Liver (tissue), 9 donors: ENCODE measurements around the gene DAB1. TPM values are rescaled to one million over a fixed set of nuclear protein-coding genes. Genes with fewer than 3 reads are reported as not detected.
A peak's percentile ranks its signal among the peaks of the same experiment; 100 is the strongest.

ENCODE experiments used
- DNase-seq: peaks from one replicate; pipeline ENCODE4 v3.0.0-alpha.2; 2017; ENCODE audit warnings: low spot score
- H3K27ac ChIP-seq, 2 donors: one replicate each; pipeline ENCODE4 v1.7.0; 2013; ENCODE audit warnings: inconsistent platforms in 2 of 2, low read length in 2 of 2, control low read depth in 1 of 2, low read depth in 1 of 2, mild to moderate bottlenecking in 1 of 2
- H3K27me3 ChIP-seq, 4 donors: one replicate each; pipeline versions ENCODE4 v1.6.1 to v1.7.0; 2013; ENCODE audit warnings: low read length in 3 of 4, inconsistent platforms in 1 of 4, mild to moderate bottlenecking in 1 of 4, moderate library complexity in 1 of 4; ENCODE audit not compliant: control insufficient read depth in 4 of 4, insufficient read depth in 4 of 4
- H3K36me3 ChIP-seq, 4 donors: one replicate each; pipeline versions ENCODE4 v1.6.1 to v1.7.0; 2013; ENCODE audit warnings: low read length in 3 of 4, mild to moderate bottlenecking in 3 of 4, low read depth in 1 of 4, moderate library complexity in 1 of 4; ENCODE audit not compliant: control insufficient read depth in 4 of 4, insufficient read depth in 3 of 4
- H3K4me1 ChIP-seq, 4 donors: one replicate each; pipeline versions ENCODE4 v1.6.1 to v1.7.0; 2013; ENCODE audit warnings: low read length in 3 of 4, mild to moderate bottlenecking in 3 of 4, moderate library complexity in 1 of 4; ENCODE audit not compliant: control insufficient read depth in 4 of 4, insufficient read depth in 4 of 4
- H3K4me3 ChIP-seq, 3 donors: one replicate each; pipeline versions ENCODE4 v1.6.1 to v1.7.0; 2013; ENCODE audit warnings: low read length in 3 of 3, control low read depth in 1 of 3, low read depth in 1 of 3, mild to moderate bottlenecking in 1 of 3
- H3K9ac ChIP-seq, 2 donors: one replicate each; pipeline ENCODE4 v1.7.0; 2013; ENCODE audit warnings: low read length in 2 of 2, mild to moderate bottlenecking in 2 of 2, moderate library complexity in 2 of 2, control low read depth in 1 of 2, low read depth in 1 of 2
- H3K9me3 ChIP-seq, 4 donors: one replicate each; pipeline versions ENCODE4 v1.6.1 to v1.7.0; 2013; ENCODE audit warnings: low read length in 3 of 4; ENCODE audit not compliant: control insufficient read depth in 4 of 4
- ATF3 ChIP-seq: IDR thresholded peaks from 2 replicates; pipeline ENCODE4 v1.6.1; 2016; ENCODE audit warnings: antibody characterized with exemption
- EGR1 ChIP-seq, 2 donors: IDR thresholded peaks; 2 replicates each; pipeline ENCODE4 v1.6.1; 2016 to 2018; ENCODE audit warnings: antibody characterized with exemption in 2 of 2, low read depth in 2 of 2
- GABPA ChIP-seq, 2 donors: IDR thresholded peaks in 1 of 2; conservative IDR thresholded peaks in 1 of 2; 2 replicates each; pipeline ENCODE4 v1.6.1; 2016; ENCODE audit warnings: antibody characterized with exemption in 2 of 2, mild to moderate bottlenecking in 1 of 2, moderate library complexity in 1 of 2
- HNF4A ChIP-seq, 2 donors: conservative IDR thresholded peaks; 2 replicates each; pipeline ENCODE4 v1.6.1; 2016; ENCODE audit warnings: antibody characterized with exemption in 2 of 2, mild to moderate bottlenecking in 2 of 2
- HNF4G ChIP-seq: IDR thresholded peaks from 2 replicates; pipeline ENCODE4 v1.6.1; 2016; ENCODE audit warnings: antibody characterized with exemption
- NR2F2 ChIP-seq: IDR thresholded peaks from 2 replicates; pipeline ENCODE4 v1.6.1; 2016; ENCODE audit warnings: antibody characterized with exemption
- RAD21 ChIP-seq, 2 donors: IDR thresholded peaks; 2 replicates each; pipeline ENCODE4 v1.6.1; 2016; ENCODE audit warnings: antibody characterized with exemption in 2 of 2, mild to moderate bottlenecking in 2 of 2
- RXRA ChIP-seq, 2 donors: IDR thresholded peaks; 2 replicates each; pipeline ENCODE4 v1.6.1; 2017 to 2018; ENCODE audit warnings: antibody characterized with exemption in 2 of 2, mild to moderate bottlenecking in 1 of 2
- SP1 ChIP-seq: IDR thresholded peaks from 2 replicates; pipeline ENCODE4 v1.6.1; 2018; ENCODE audit warnings: antibody characterized with exemption, mild to moderate bottlenecking
- YY1 ChIP-seq: IDR thresholded peaks from 2 replicates; pipeline ENCODE4 v1.6.1; 2016; ENCODE audit warnings: antibody characterized with exemption, mild to moderate bottlenecking
- ZBTB33 ChIP-seq: IDR thresholded peaks from 2 replicates; pipeline ENCODE4 v1.6.1; 2016; ENCODE audit warnings: antibody characterized with exemption
- WGBS: extraction: QIAGEN DNeasy Blood & Tissue Kit; methylation state at CpG from one replicate; pipeline ENCODE4 v1.1.7; 2013; 5-methylcytosine and 5-hydroxymethylcytosine counted together
- polyA plus RNA-seq, 2 donors: library from polyadenylated mRNA; stranded (reverse) in 1 of 2; unstranded in 1 of 2; fragments of 200-250 nt in 1 of 2; fragments of >200 nt in 1 of 2; fragmentation: Nextera tagmentation in 1 of 2; extraction: Ambion mirVana in 1 of 2; gene quantifications; one replicate each; pipeline versions ENCODE4 v1.2.1 to v1.2.3, GENCODE V29; 2013 to 2015
- total RNA-seq, 2 donors: library from RNA; depleted of rRNA; stranded (reverse); fragments of >200 nt; gene quantifications; one replicate each; pipeline ENCODE4 v1.2.3, GENCODE V29; 2014
- donor health status: healthy.
- donor health status: healthy.
- donor health status: healthy.
- donor health status: healthy.
- donor health status: healthy.

Gene DAB1
- total and polyA plus RNA-seq, 4 donors: 0.54 to 1.7 (median 1.2) TPM

DNA sequence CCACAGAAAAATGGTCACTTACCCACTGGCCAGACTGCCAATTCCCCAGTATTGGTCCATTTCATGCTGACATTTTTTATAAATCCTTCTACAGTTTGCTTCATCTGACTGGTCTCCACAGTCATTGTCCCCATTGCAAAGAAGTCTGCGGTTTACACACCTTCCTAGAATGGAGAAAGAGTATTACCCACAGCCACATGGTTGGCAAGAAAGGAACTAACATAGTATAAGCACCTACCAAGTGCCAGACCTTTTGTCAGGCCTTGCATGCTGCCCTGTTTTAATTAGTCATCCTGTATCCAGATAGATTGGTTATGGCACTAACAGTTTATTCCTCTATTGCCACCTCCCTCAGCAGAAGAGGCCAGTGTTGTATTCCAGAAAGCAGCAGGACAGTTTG lies 469.2 kb downstream of the DAB1 start:
- peaks cover 0 to 67% (median 34%) of the 10 kb centered on the region in 4 donors for H3K4me1 ChIP-seq
- DNase-seq: no peak

DNA sequence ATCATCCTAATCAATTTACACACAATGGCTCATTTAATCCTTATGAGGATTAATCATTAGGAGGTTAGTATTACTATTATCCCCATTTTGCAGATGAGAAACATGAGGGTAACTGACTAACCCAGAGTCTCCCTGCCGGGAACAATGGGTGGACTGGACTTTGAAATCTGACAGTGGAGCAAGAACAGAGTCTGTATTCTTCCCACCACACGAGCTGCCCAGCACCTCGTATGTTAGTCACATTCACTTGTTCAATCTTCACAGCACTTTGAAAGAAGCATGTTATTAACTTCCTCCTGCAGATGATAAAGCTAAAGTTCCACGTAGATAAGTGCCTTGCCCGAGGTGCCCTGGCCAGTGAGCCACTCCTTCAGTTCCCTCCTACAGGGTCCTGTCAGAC lies 470.5 kb downstream of the DAB1 start:
- Histone ChIP-seq H3K4me1 (peaks cover 3 to 54% (median 25%) of the 10 kb centered on the region in 4 donors), H3K27me3 (no peaks in the 10 kb centered on the region), H3K9ac (no peak overlapping the region), H3K4me3 (no peak overlapping the region), H3K36me3 (peaks cover 6 to 93% (median 77%) of the 10 kb centered on the region in 4 donors), H3K9me3 (no peaks in the 10 kb centered on the region), H3K27ac (no peak overlapping the region)
- no peak for DNase-seq
- WGBS: 52% methylated on average over 5 of the region's 5 CpGs
- no peak for TF ChIP-seq HNF4G
- no peak for TF ChIP-seq ZBTB33
- TF ChIP-seq HNF4A (conservative IDR thresholded peaks at IDR 0.05): peak; percentile 57

More for the DNA sequence above, 469.2 kb downstream of the DAB1 start:
- WGBS: 87% methylated on average over 1 of the region's 1 CpG
- peaks cover 6 to 90% (median 75%) of the 10 kb centered on the region in 4 donors for H3K36me3 ChIP-seq
- no peaks in the 10 kb centered on the region for H3K9me3 ChIP-seq
- no peak overlapping the region for H3K9ac ChIP-seq
- no peak for TF ChIP-seq EGR1 (IDR thresholded peaks at IDR 0.05; ENCODE audit: low read depth in 2 of 2)
- TF ChIP-seq RAD21 (IDR thresholded peaks at IDR 0.05): no peak
- no peak for TF ChIP-seq YY1
- TF ChIP-seq NR2F2: no peak
- TF ChIP-seq RXRA (IDR thresholded peaks at IDR 0.05): no peak
- TF ChIP-seq SP1: no peak
- TF ChIP-seq ZBTB33: no peak
- no peak for TF ChIP-seq GABPA (IDR thresholded peaks at IDR 0.05 in 1 of 2, conservative IDR thresholded peaks at IDR 0.05 in 1 of 2)
- H3K27ac ChIP-seq: peak overlapping the region; percentile 5 to 21
- no peak overlapping the region for H3K4me3 ChIP-seq
- H3K27me3 ChIP-seq: no peaks in the 10 kb centered on the region

GRCh38 chr1:56952501-56952900 lies 471.4 kb downstream of the DAB1 start:
- no peak overlapping the region for H3K9ac ChIP-seq

More at GRCh38 chr1:56952501-56952900, 471.4 kb downstream of the DAB1 start:
- H3K36me3 ChIP-seq: peaks cover 8 to 96% (median 76%) of the 10 kb centered on the region in 4 donors
- H3K27me3 ChIP-seq: no peaks in the 10 kb centered on the region
- H3K4me1 ChIP-seq: peaks cover 4 to 45% (median 17%) of the 10 kb centered on the region in 4 donors
- DNase-seq: no peak
- H3K9me3 ChIP-seq: no peaks in the 10 kb centered on the region
- peak overlapping the region in 1 of 2 donors; percentile 26 for H3K27ac ChIP-seq
- no peak overlapping the region for H3K4me3 ChIP-seq
- WGBS: 71% methylated on average over 8 of the region's 8 CpGs
- TF ChIP-seq RAD21 (IDR thresholded peaks at IDR 0.05): no peak
- TF ChIP-seq ATF3: no peak
- TF ChIP-seq HNF4A (conservative IDR thresholded peaks at IDR 0.05): peak; percentile 31 to 48
